Fibroblast of villous mesenchyme (primary cell): ENCODE results near the gene OPRL1. TPM values are rescaled to one million over a fixed set of nuclear protein-coding genes. Genes with fewer than 3 reads are reported as not detected.

Source experiments
- DNase-seq: peaks from one replicate; pipeline ENCODE4 v3.0.0-alpha.2; 2010; ENCODE audit warnings: low read depth
- H3K4me3 ChIP-seq: 2 replicates; pipeline ENCODE4 v1.5.1; 2011; ENCODE audit warnings: low read depth, mild to moderate bottlenecking, low read length
- CTCF ChIP-seq: IDR thresholded peaks from 2 replicates; pipeline ENCODE4 v1.5.1; 2012; ENCODE audit warnings: low read depth, mild to moderate bottlenecking, low read length; ENCODE audit not compliant: insufficient read depth
- total RNA-seq: library from RNA; depleted of rRNA; stranded (reverse); fragments of >200 nt; gene quantifications from 2 replicates; pipeline ENCODE4 v1.2.3, GENCODE V29; 2012

OPRL1 gene
- total RNA-seq, 1 donor: 1.7 TPM

- H3K4me3 ChIP-seq: peak overlapping the region; percentile 12
- peak; percentile 18 for DNase-seq
- TF ChIP-seq CTCF: peak; percentile 65
Observed at GRCh38 chr20:64101731-64102621, 22.1 kb downstream of the OPRL1 start.

GRCh38 chr20:64102647-64103354 is 22.9 kb downstream of the OPRL1 start:
- DNase-seq: no peak
- no peak for TF ChIP-seq CTCF
- no peak overlapping the region for H3K4me3 ChIP-seq

GRCh38 chr20:64103871-64104666 is 24.2 kb downstream of the OPRL1 start:
- DNase-seq: no peak
- no peak for TF ChIP-seq CTCF
- no peak overlapping the region for H3K4me3 ChIP-seq

GRCh38 chr20:64104667-64105451 is 25.0 kb downstream of the OPRL1 start:
- H3K4me3 ChIP-seq: no peak overlapping the region
- no peak for TF ChIP-seq CTCF
- no peak for DNase-seq

GRCh38 chr20:64105846-64106434 is 26.1 kb downstream of the OPRL1 start:
- DNase-seq: no peak
- no peak overlapping the region for H3K4me3 ChIP-seq
- TF ChIP-seq CTCF: no peak
